Prostate gland (tissue), 2 donors: ENCODE data around the gene PPP4R2. TPM values are rescaled to one million over a fixed set of nuclear protein-coding genes. Genes with fewer than 3 reads are reported as not detected.

ENCODE experiments used
- DNase-seq: peaks from one replicate; pipeline ENCODE4 v3.0.0-alpha.2; 2019; ENCODE audit warnings: low spot score
- H3K27ac ChIP-seq, 2 donors: fragments of 200-600 bp; sonication (generic); 2 replicates each; pipeline ENCODE4 v1.5.1; 2017 to 2019
- H3K27me3 ChIP-seq: fragments of 200-600 bp; sonication (generic); replicated peaks from 2 replicates; pipeline ENCODE4 v1.5.1; 2019; ENCODE audit not compliant: insufficient read depth
- H3K36me3 ChIP-seq, 2 donors: fragments of 200-600 bp; sonication (generic); 1 replicate in 1 of 2; 2 replicates in 1 of 2; pipeline versions ENCODE4 v1.5.1 to v1.8.1; 2017 to 2019
- H3K4me1 ChIP-seq: fragments of 200-600 bp; sonication (generic); replicated peaks from 2 replicates; pipeline ENCODE4 v1.5.1; 2019
- H3K4me3 ChIP-seq, 2 donors: fragments of 200-600 bp; sonication (generic); 2 replicates each; pipeline ENCODE4 v1.5.1; 2017 to 2019
- H3K9me3 ChIP-seq: fragments of 200-600 bp; sonication (generic); 2 replicates; pipeline ENCODE4 v1.5.1; 2017
- POLR2A ChIP-seq: fragments of 450-650 bp; IDR thresholded peaks from one replicate; pipeline ENCODE4 v1.6.1; 2016; ENCODE audit warnings: antibody characterized with exemption, mild to moderate bottlenecking
- POLR2AphosphoS5 ChIP-seq: sonication (generic); formaldehyde crosslinking; IDR thresholded peaks from one replicate; pipeline ENCODE4 v1.6.1; 2017; ENCODE audit warnings: antibody characterized with exemption
- WGBS: methylation state at CpG from one replicate; pipeline ENCODE4 v1.1.5; 2018; 5-methylcytosine and 5-hydroxymethylcytosine counted together
- intact Hi-C: fragments of 100-400 bp; cut with DNase I; formaldehyde crosslinking; loops from one replicate; pipeline ENCODE4 v1.14.2; 2022
- total RNA-seq, 2 donors: library from RNA; depleted of rRNA; stranded (reverse); fragments of >200 nt; gene quantifications; one replicate each; pipeline ENCODE4 v1.1.0, GENCODE V29; 2016
- TF ChIP-seq, protein P1 (sequence below), 4 experiments: fragments of 200-600 bp in 2 of 4; fragments of 450-650 bp in 2 of 4; sonication (generic) in 2 of 4; IDR thresholded peaks; 1 replicate in 3 of 4; 2 replicates in 1 of 4; pipeline ENCODE4 v1.5.1; 2016 to 2019; ENCODE audit warnings: antibody characterized with exemption in 4 of 4, mild to moderate bottlenecking in 2 of 4, moderate library complexity in 2 of 4

The PPP4R2 gene
- total RNA-seq, 2 donors from 2014 or later, result 29.6 to 41.8 TPM

DNA sequence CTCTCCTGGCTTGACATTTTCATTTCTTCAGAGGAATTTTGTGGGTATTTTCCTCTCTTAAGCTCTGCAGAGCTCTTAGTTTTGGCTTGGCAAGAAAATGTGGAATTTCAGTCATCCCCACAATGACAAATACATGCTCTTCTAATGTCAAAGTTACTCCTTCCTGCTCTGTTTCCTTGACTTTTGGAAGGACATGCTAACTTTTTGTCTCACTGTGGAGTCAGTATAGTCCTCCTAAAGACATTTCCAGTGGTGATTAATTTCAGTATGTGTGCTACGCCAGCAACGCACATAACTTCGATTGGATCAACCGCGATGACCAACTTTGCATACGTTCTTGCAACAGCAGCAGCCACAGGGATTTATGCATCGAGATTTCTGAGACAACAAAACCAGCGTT lies 78.2 kb downstream of the PPP4R2 start:
- H3K36me3 ChIP-seq, result no peaks in the 10 kb centered on the region
- intact Hi-C loops, result no loop called here
- no peaks in the 10 kb centered on the region for H3K4me1 ChIP-seq
- 83% methylated on average over 8 of the region's 8 CpGs for WGBS
- H3K27ac ChIP-seq, result no peak overlapping the region
- no peaks in the 10 kb centered on the region for H3K9me3 ChIP-seq
- H3K4me3 ChIP-seq, result no peak overlapping the region
- H3K27me3 ChIP-seq, result no peaks in the 10 kb centered on the region
- DNase-seq, result no peak
- TF ChIP-seq POLR2AphosphoS5 (no peak), POLR2A (no peak)
- TF ChIP-seq, protein P1, sequence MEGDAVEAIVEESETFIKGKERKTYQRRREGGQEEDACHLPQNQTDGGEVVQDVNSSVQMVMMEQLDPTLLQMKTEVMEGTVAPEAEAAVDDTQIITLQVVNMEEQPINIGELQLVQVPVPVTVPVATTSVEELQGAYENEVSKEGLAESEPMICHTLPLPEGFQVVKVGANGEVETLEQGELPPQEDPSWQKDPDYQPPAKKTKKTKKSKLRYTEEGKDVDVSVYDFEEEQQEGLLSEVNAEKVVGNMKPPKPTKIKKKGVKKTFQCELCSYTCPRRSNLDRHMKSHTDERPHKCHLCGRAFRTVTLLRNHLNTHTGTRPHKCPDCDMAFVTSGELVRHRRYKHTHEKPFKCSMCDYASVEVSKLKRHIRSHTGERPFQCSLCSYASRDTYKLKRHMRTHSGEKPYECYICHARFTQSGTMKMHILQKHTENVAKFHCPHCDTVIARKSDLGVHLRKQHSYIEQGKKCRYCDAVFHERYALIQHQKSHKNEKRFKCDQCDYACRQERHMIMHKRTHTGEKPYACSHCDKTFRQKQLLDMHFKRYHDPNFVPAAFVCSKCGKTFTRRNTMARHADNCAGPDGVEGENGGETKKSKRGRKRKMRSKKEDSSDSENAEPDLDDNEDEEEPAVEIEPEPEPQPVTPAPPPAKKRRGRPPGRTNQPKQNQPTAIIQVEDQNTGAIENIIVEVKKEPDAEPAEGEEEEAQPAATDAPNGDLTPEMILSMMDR (IDR thresholded peaks at IDR 0.05), result no peak

DNA sequence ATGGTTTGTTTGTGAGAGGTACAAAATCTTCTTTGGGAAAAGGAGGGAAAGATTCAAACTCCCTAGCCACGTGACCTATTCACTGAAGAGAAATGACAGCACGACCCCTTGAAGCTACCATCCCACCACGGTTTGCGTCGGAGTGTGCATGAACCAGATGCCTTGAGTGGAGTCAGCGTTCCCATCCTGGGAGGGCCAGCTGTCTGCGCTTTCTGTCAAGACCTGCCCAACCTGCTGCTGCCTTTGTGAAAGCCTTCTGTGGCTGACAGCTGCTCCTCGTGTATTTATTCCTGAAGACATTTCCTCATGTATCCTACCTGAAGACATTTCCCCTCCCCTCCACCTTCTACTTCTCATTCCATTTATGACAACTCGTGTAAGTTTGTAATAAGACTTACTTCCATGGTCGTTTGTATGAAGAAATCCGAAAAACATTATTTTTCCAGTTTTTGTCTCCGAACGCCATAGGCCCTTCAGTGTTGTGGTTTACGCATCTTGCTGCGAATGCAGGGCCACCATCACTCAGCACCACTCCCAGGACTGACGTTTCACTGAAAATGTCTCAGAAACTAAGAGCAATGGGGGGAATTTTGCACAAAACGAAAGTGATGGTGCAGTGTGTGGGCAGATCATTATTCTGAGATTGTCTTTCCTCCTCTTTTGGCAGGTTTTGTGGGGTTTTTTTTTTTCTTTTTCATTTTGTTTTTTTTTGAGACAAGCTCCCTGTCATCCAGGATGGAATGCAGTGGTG lies 83.8 kb downstream of the PPP4R2 start:
- TF ChIP-seq, protein P1 (IDR thresholded peaks at IDR 0.05), result no peak
- TF ChIP-seq POLR2AphosphoS5, result no peak
- TF ChIP-seq POLR2A, result no peak
- Histone ChIP-seq H3K27ac (no peak overlapping the region), H3K4me3 (no peak overlapping the region), H3K27me3 (no peaks in the 10 kb centered on the region), H3K4me1 (no peaks in the 10 kb centered on the region), H3K36me3 (no peaks in the 10 kb centered on the region), H3K9me3 (no peaks in the 10 kb centered on the region)
- WGBS, result 63% methylated on average over 17 of the region's 17 CpGs
- DNase-seq, result no peak
- intact Hi-C loops, result loop anchor here (10.0 kb wide), 1 partner anchor 146 kb away; no protein-coding TSS in a partner anchor

DNA sequence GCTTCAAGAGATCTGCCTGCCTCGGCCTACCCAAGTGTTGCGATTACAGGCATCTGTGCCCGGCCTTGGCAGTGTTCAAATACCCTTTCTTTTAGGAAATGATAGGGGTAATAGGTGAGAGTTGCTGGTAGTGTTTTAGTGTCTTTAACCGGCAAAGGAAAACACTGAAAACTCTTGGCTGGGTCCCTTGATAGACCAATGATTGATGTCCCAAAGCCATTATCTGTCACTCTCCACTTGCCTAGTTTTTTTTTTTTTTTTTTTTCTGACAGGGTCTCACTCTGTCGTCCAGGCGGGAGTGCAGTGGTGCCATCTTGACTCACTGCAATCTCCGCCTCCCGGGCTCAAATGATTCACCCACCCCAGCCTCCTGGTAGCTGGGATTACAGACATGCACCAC lies 84.5 kb downstream of the PPP4R2 start:
- TF ChIP-seq POLR2AphosphoS5, result no peak
- TF ChIP-seq POLR2A, result no peak
- TF ChIP-seq, protein P1 (IDR thresholded peaks at IDR 0.05), result no peak
- Histone ChIP-seq H3K27me3 (no peaks in the 10 kb centered on the region), H3K27ac (no peak overlapping the region), H3K36me3 (no peaks in the 10 kb centered on the region), H3K4me3 (no peak overlapping the region), H3K4me1 (no peaks in the 10 kb centered on the region), H3K9me3 (no peaks in the 10 kb centered on the region)
- WGBS, result 96% methylated on average over 8 of the region's 8 CpGs
- DNase-seq, result no peak
- intact Hi-C loops, result loop anchor here (10.0 kb wide), 1 partner anchor 146 kb away; no protein-coding TSS in a partner anchor

DNA sequence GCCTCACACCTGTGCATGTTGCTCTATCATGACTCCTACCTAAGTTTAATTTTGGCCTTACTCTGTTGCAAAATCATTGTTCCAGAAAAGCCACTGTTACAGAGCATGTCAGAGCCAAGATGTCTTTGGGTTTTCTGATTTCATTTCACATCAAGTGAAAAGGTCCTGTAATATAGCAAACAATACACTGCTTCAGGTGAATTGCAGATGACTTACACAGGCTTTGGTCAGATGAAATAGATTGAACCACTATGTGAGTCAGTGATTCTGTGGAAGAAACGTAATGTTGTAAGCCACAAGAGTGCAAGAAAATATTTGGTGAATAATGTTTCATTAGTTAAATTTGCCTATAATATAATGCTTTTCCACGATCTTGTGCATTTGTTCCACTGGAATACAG lies 87.6 kb downstream of the PPP4R2 start:
- no peaks in the 10 kb centered on the region for H3K9me3 ChIP-seq
- DNase-seq, result no peak
- H3K27me3 ChIP-seq, result no peaks in the 10 kb centered on the region
- no peaks in the 10 kb centered on the region for H3K36me3 ChIP-seq
- 91% methylated on average over 2 of the region's 2 CpGs for WGBS
- H3K4me3 ChIP-seq, result no peak overlapping the region
- TF ChIP-seq, protein P1 (IDR thresholded peaks at IDR 0.05), result no peak
- TF ChIP-seq POLR2AphosphoS5 (no peak), POLR2A (no peak)
- intact Hi-C loops, result loop anchor here (10.0 kb wide), 1 partner anchor 149 kb away; no protein-coding TSS in a partner anchor
- no peak overlapping the region for H3K27ac ChIP-seq
- H3K4me1 ChIP-seq, result no peaks in the 10 kb centered on the region

DNA sequence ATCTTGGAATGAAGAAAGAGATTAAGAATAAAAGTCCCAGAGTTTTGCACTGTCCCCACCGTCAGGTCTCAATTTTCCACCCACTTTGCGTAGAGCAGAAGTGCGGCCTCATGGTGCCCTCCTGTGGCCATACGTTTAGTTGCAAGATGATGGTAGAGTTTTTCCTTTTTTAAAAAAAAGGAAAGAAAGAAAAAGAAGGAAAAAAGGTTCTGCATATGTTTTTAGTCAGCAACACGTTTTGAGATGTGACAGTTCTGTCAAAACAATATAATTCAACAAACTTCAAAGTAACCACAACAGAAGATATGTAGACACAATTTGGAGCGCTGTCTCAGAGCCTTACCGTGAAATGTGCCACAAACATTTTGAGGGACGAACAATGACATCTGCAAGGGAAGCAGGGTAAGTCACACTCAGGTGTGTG lies 89.5 kb downstream of the PPP4R2 start:
- 24% methylated on average over 8 of the region's 8 CpGs for WGBS
- H3K9me3 ChIP-seq, result no peaks in the 10 kb centered on the region
- intact Hi-C loops, result loop anchor here (10.0 kb wide), 1 partner anchor 151 kb away; no protein-coding TSS in a partner anchor
- H3K4me3 ChIP-seq, result no peak overlapping the region
- TF ChIP-seq, protein P1 (IDR thresholded peaks at IDR 0.05), result peak; percentile 49 to 82 (median 66)
- no peak for TF ChIP-seq POLR2A
- H3K4me1 ChIP-seq, result no peaks in the 10 kb centered on the region
- H3K27me3 ChIP-seq, result no peaks in the 10 kb centered on the region
- H3K27ac ChIP-seq, result no peak overlapping the region
- no peaks in the 10 kb centered on the region for H3K36me3 ChIP-seq
- peak; percentile 14 for DNase-seq
